H1 (cell line): Measurements from ENCODE around the gene SZT2. TPM values are rescaled to one million over a fixed set of nuclear protein-coding genes. Genes with fewer than 3 reads are reported as not detected.

Source experiments
- CTCF ChIA-PET: fragments of 300-600 bp; sonication (Branson Sonifier 250); formaldehyde crosslinking; loops from one replicate; lab custom pipeline; 2021; ENCODE audit not compliant: partially characterized antibody; lab: Charles Lee
- POLR2A ChIA-PET: fragments of 300-600 bp; sonication (Branson Sonifier 250); formaldehyde crosslinking; loops from one replicate; lab custom pipeline; 2021; ENCODE audit warnings: inconsistent platforms; ENCODE audit not compliant: partially characterized antibody; lab: Charles Lee
- DNase-seq, 2 experiments: peaks; one replicate each; pipeline versions ENCODE4 v3.0.0 to v3.0.0-alpha.2; 2010 to 2022; ENCODE audit warnings: low spot score in 2 of 2, low read depth in 1 of 2, mixed read lengths in 1 of 2
- FAIRE-seq: peaks from 2 replicates; lab custom pipeline; 2011; peaks lifted over from hg19 to GRCh38; lab: Jason Lieb, UNC
- H2AFZ ChIP-seq: 2 replicates; pipeline ENCODE4 v1.8.1; 2012; ENCODE audit warnings: low read length, inconsistent platforms
- H2AK5ac ChIP-seq: 2 replicates; pipeline ENCODE4 v1.6.1; 2013; ENCODE audit warnings: low read depth, low read length
- H2BK120ac ChIP-seq: replicated peaks from 2 replicates; pipeline ENCODE3; 2013; ENCODE audit warnings: low read depth, low read length, inconsistent platforms
- H2BK12ac ChIP-seq: 2 replicates; pipeline ENCODE4 v1.6.1; 2013; ENCODE audit warnings: low read depth, low read length
- H2BK15ac ChIP-seq: 2 replicates; pipeline ENCODE4 v1.6.1; 2013; ENCODE audit warnings: low read length
- H2BK20ac ChIP-seq: 2 replicates; pipeline ENCODE4 v1.6.1; 2013; ENCODE audit warnings: low read length
- H2BK5ac ChIP-seq: 2 replicates; pipeline ENCODE4 v1.6.1; 2013; ENCODE audit warnings: low read depth, low read length
- H3K14ac ChIP-seq: 2 replicates; pipeline ENCODE4 v1.6.1; 2013; ENCODE audit warnings: inconsistent platforms; ENCODE audit not compliant: insufficient read length
- H3K18ac ChIP-seq: 2 replicates; pipeline ENCODE4 v1.6.1; 2013; ENCODE audit warnings: low read length; ENCODE audit errors: extremely low read depth
- H3K23ac ChIP-seq: 2 replicates; pipeline ENCODE4 v1.6.1; 2013; ENCODE audit warnings: inconsistent platforms; ENCODE audit not compliant: insufficient read length
- H3K23me2 ChIP-seq: 2 replicates; pipeline ENCODE4 v1.6.1; 2013; ENCODE audit warnings: low read depth, low read length
- H3K27ac ChIP-seq: 2 replicates; pipeline ENCODE4 v1.6.1; 2011; ENCODE audit warnings: low read depth, low read length, inconsistent platforms
- H3K27me3 ChIP-seq, 4 experiments: replicated peaks in 1 of 4; 1 replicate in 1 of 4; 2 replicates in 3 of 4; pipeline versions ENCODE4 v1.6.1 to v1.8.1; 2011 to 2013; ENCODE audit warnings: low read length in 3 of 4, mild to moderate bottlenecking in 3 of 4, inconsistent platforms in 2 of 4, mixed read lengths in 2 of 4, moderate library complexity in 1 of 4; ENCODE audit not compliant: control insufficient read depth in 3 of 4, insufficient read depth in 3 of 4; ENCODE audit errors: extremely low read depth in 1 of 4
- H3K36me3 ChIP-seq, 4 experiments: 2 replicates each; pipeline versions ENCODE4 v1.6.1 to v1.8.1; 2011 to 2013; ENCODE audit warnings: mild to moderate bottlenecking in 4 of 4, low read length in 3 of 4, moderate library complexity in 2 of 4, control low read depth in 1 of 4, inconsistent platforms in 1 of 4; ENCODE audit not compliant: insufficient read depth in 4 of 4, control insufficient read depth in 2 of 4
- H3K4ac ChIP-seq: replicated peaks from 2 replicates; pipeline ENCODE3; 2013; ENCODE audit warnings: low read length, low read depth, mixed read lengths, inconsistent platforms; ENCODE audit not compliant: insufficient read length
- H3K4me1 ChIP-seq, 4 experiments: replicated peaks in 1 of 4; 1 replicate in 1 of 4; 2 replicates in 3 of 4; pipeline versions ENCODE4 v1.6.1 to v1.8.1; 2011 to 2013; ENCODE audit warnings: low read length in 3 of 4, inconsistent platforms in 2 of 4, mixed read lengths in 1 of 4; ENCODE audit not compliant: insufficient read depth in 4 of 4, control insufficient read depth in 3 of 4
- H3K4me2 ChIP-seq, 2 experiments: 2 replicates each; pipeline versions ENCODE4 v1.6.1 to v1.8.1; 2011 to 2013; ENCODE audit warnings: low read depth in 2 of 2, low read length in 2 of 2, control low read depth in 1 of 2, inconsistent platforms in 1 of 2, mild to moderate bottlenecking in 1 of 2; ENCODE audit not compliant: insufficient read depth in 1 of 2
- H3K4me3 ChIP-seq, 4 experiments: fragments of 200-600, 300-600 bp in 1 of 4; sonication (generic), shearing (Covaris generic), sonication (Bioruptor Twin) in 1 of 4; 2 replicates each; pipeline versions ENCODE4 v1.5.1 to v1.8.1; 2011 to 2016; ENCODE audit warnings: low read length in 4 of 4, low read depth in 3 of 4, control low read depth in 2 of 4, inconsistent platforms in 2 of 4, mild to moderate bottlenecking in 2 of 4, mixed read lengths in 1 of 4, moderate library complexity in 1 of 4; ENCODE audit not compliant: insufficient read depth in 2 of 4; ENCODE audit errors: extremely low read depth in 1 of 4
- H3K56ac ChIP-seq: replicated peaks from 2 replicates; pipeline ENCODE3; 2013; ENCODE audit warnings: low read depth, mild to moderate bottlenecking, mixed read lengths, low read length, inconsistent platforms; ENCODE audit not compliant: insufficient read length
- H3K79me1 ChIP-seq: 2 replicates; pipeline ENCODE4 v1.6.1; 2013; ENCODE audit warnings: low read depth, low read length, control low read depth
- H3K79me2 ChIP-seq, 2 experiments: 2 replicates each; pipeline versions ENCODE4 v1.6.1 to v1.8.1; 2012 to 2013; ENCODE audit warnings: low read length in 2 of 2, mild to moderate bottlenecking in 2 of 2, inconsistent platforms in 1 of 2; ENCODE audit not compliant: insufficient read depth in 2 of 2, control insufficient read depth in 1 of 2
- H3K9ac ChIP-seq, 4 experiments: replicated peaks in 1 of 4; 1 replicate in 1 of 4; 2 replicates in 3 of 4; pipeline versions ENCODE4 v1.6.1 to v1.8.1; 2011 to 2013; ENCODE audit warnings: low read depth in 3 of 4, low read length in 3 of 4, control low read depth in 2 of 4, mild to moderate bottlenecking in 2 of 4, moderate library complexity in 2 of 4, inconsistent platforms in 1 of 4; ENCODE audit errors: extremely low read depth in 1 of 4
- H3K9me3 ChIP-seq, 2 experiments: 2 replicates each; pipeline versions ENCODE4 v1.6.1 to v1.8.1; 2012 to 2013; ENCODE audit warnings: mild to moderate bottlenecking in 2 of 2, moderate library complexity in 2 of 2, control low read depth in 1 of 2, inconsistent platforms in 1 of 2, low read depth in 1 of 2, low read length in 1 of 2, mixed read lengths in 1 of 2; ENCODE audit not compliant: insufficient read depth in 2 of 2
- H4K20me1 ChIP-seq, 2 experiments: replicated peaks in 1 of 2; 2 replicates each; pipeline versions ENCODE3 to v1.8.1; 2011 to 2013; ENCODE audit warnings: inconsistent platforms in 2 of 2, low read length in 2 of 2, mild to moderate bottlenecking in 1 of 2; ENCODE audit not compliant: insufficient read depth in 2 of 2, control insufficient read depth in 1 of 2
- H4K5ac ChIP-seq: 2 replicates; pipeline ENCODE4 v1.6.1; 2013; ENCODE audit warnings: low read length, low read depth, mixed read lengths, inconsistent platforms; ENCODE audit not compliant: insufficient read length
- H4K8ac ChIP-seq: 2 replicates; pipeline ENCODE4 v1.8.0; 2013; ENCODE audit warnings: mild to moderate bottlenecking, moderate library complexity, low read length, inconsistent platforms; ENCODE audit not compliant: insufficient read depth; ENCODE audit errors: extremely low read depth
- H4K91ac ChIP-seq: replicated peaks from 2 replicates; pipeline ENCODE3; 2013; ENCODE audit warnings: low read length, mixed read lengths, inconsistent platforms; ENCODE audit not compliant: insufficient read length
- BCL11A ChIP-seq, 2 experiments: IDR thresholded peaks; one replicate each; pipeline ENCODE4 v1.6.1; 2011; ENCODE audit warnings: low read depth in 2 of 2, low read length in 2 of 2, mild to moderate bottlenecking in 2 of 2
- BRCA1 ChIP-seq: IDR thresholded peaks from 2 replicates; pipeline ENCODE4 v1.6.1; 2012; ENCODE audit warnings: low read depth, low read length, improper control_type of control experiment
- GTF2F1 ChIP-seq: IDR thresholded peaks from 2 replicates; pipeline ENCODE4 v1.6.1; 2012; ENCODE audit warnings: low read depth, low read length, improper control_type of control experiment, borderline replicate concordance
- HDAC6 ChIP-seq: IDR thresholded peaks from one replicate; pipeline ENCODE4 v1.7.1; 2012; ENCODE audit warnings: low read depth, mild to moderate bottlenecking, inconsistent platforms, low read length, moderate library complexity
- JUND ChIP-seq: IDR thresholded peaks from 2 replicates; pipeline ENCODE4 v1.6.1; 2011; ENCODE audit warnings: mild to moderate bottlenecking, improper control_type of control experiment, low read length
- KDM1A ChIP-seq: fragments of 200-600, 300-600 bp; sonication (generic); IDR thresholded peaks from 2 replicates; pipeline ENCODE4 v1.7.1; 2016; ENCODE audit warnings: mild to moderate bottlenecking, low read length, borderline replicate concordance
- NRF1 ChIP-seq: IDR thresholded peaks from 2 replicates; pipeline ENCODE4 v1.6.1; 2011; ENCODE audit warnings: mild to moderate bottlenecking, low read depth, low read length, improper control_type of control experiment
- RAD21 ChIP-seq, 2 experiments: IDR thresholded peaks in 1 of 2; conservative IDR thresholded peaks in 1 of 2; 2 replicates each; pipeline ENCODE4 v1.6.1; 2011; ENCODE audit warnings: low read depth in 2 of 2, low read length in 2 of 2, improper control_type of control experiment in 1 of 2, inconsistent platforms in 1 of 2, mild to moderate bottlenecking in 1 of 2, moderate library complexity in 1 of 2
- SIN3A ChIP-seq, 2 experiments: IDR thresholded peaks in 1 of 2; conservative IDR thresholded peaks in 1 of 2; 2 replicates each; pipeline ENCODE4 v1.6.1; 2011 to 2012; ENCODE audit warnings: low read length in 2 of 2, improper control_type of control experiment in 1 of 2, low read depth in 1 of 2, mild to moderate bottlenecking in 1 of 2
- SP1 ChIP-seq: IDR thresholded peaks from 2 replicates; pipeline ENCODE4 v1.6.1; 2011; ENCODE audit warnings: low read depth, low read length
- SP2 ChIP-seq: IDR thresholded peaks from 2 replicates; pipeline ENCODE4 v1.6.1; 2012; ENCODE audit warnings: mild to moderate bottlenecking, low read length, inconsistent platforms
- SRF ChIP-seq: IDR thresholded peaks from 2 replicates; pipeline ENCODE4 v1.6.1; 2011; ENCODE audit warnings: mild to moderate bottlenecking, low read depth, low read length, moderate library complexity
- TBP ChIP-seq: IDR thresholded peaks from 2 replicates; pipeline ENCODE4 v1.6.1; 2011; ENCODE audit warnings: low read depth, low read length, improper control_type of control experiment
- TEAD4 ChIP-seq: IDR thresholded peaks from 2 replicates; pipeline ENCODE4 v1.6.1; 2012; ENCODE audit warnings: low read depth, low read length, inconsistent platforms, mixed read lengths
- WGBS, 2 experiments: shearing (Covaris generic) in 1 of 2; methylation state at CpG; one replicate each; pipeline versions ENCODE4 v1.1.6 to v1.1.7; 2013 to 2015; ENCODE audit warnings: low lambda C conversion rate in 2 of 2, mixed read lengths in 2 of 2, inconsistent platforms in 1 of 2, low coverage in 1 of 2, missing lambda C conversion rate in 1 of 2; ENCODE audit not compliant: insufficient replicate concordance in 2 of 2, insufficient coverage in 1 of 2, insufficient read length in 1 of 2; ENCODE audit errors: extremely low coverage in 1 of 2, missing lambda C conversion rate in 1 of 2; 5-methylcytosine and 5-hydroxymethylcytosine counted together
- polyA plus RNA-seq, 7 experiments: library from polyadenylated mRNA; depleted of rRNA in 3 of 7; stranded (reverse) in 5 of 7; unstranded in 2 of 7; fragments of >200 nt in 5 of 7; fragments of 200-250 nt in 2 of 7; gene quantifications; 1 replicate in 5 of 7; 2 replicates in 1 of 7; 4 replicates in 1 of 7; pipeline versions ENCODE4 v1.2.1 to v1.2.3, GENCODE V29; 2011 to 2013; ENCODE audit warnings: missing spikeins in 2 of 7, mixed read lengths in 2 of 7
- total RNA-seq: library from RNA; stranded (reverse); fragmentation: NEBNext Ultra II Directional; extraction: Animal tissue kit (Norgen Biotek cat#: 25700); gene quantifications from 2 replicates; pipeline ENCODE4 v1.2.1, GENCODE V29; 2021

The SZT2 gene
- total and polyA plus RNA-seq, 2 of the 8 experiments (the other 6 are each of a cell fraction or from before 2014, with no cell fraction given), result 4.7 to 12.9 TPM

- Histone ChIP-seq H2BK12ac (no peak overlapping the region), H2BK120ac (no peak overlapping the region), H3K4me2 (no peak overlapping the region), H3K56ac (no peak overlapping the region), H4K20me1 (peaks cover 0 to 10% of the 10 kb centered on the region in 2 experiments), H3K4ac (no peak overlapping the region), H4K5ac (no peak overlapping the region), H3K4me1 (peaks cover 3 to 6% (median 4%) of the 10 kb centered on the region in 4 experiments; a peak in 5 of 7 replicates), H3K79me2 (no peaks in the 10 kb centered on the region), H2BK15ac (no peak overlapping the region), H3K79me1 (no peaks in the 10 kb centered on the region), H3K9ac (no peak overlapping the region), H2AK5ac (no peak overlapping the region), H4K91ac (no peak overlapping the region), H3K18ac (no peak overlapping the region), H4K8ac (no peak overlapping the region), H3K4me3 (no peak overlapping the region), H3K23ac (no peak overlapping the region), H3K9me3 (no peaks in the 10 kb centered on the region), H2BK5ac (no peak overlapping the region), H2BK20ac (no peak overlapping the region; the same call in 1 of the 2 replicates), H2AFZ (no peak overlapping the region), H3K14ac (no peak overlapping the region), H3K27me3 (no peaks in the 10 kb centered on the region; a peak in 1 of 7 replicates), H3K23me2 (peaks cover 10% of the 10 kb centered on the region; the same call in 1 of the 2 replicates), H3K27ac (no peak overlapping the region), H3K36me3 (peaks cover 11 to 41% (median 21%) of the 10 kb centered on the region in 4 experiments; a peak in 6 of 8 replicates)
- DNase-seq (no peak), FAIRE-seq (no peak)
- ChIA-PET POLR2A (interaction anchor here (0.7 to 1.2 kb wide), 2 partner anchors 9 to 120 kb away, joined by 3 to 4 read pairs; no protein-coding TSS in a partner anchor), CTCF (interaction anchor here (1.2 kb wide), 1 partner anchor 15 kb away, joined by 3 read pairs; no protein-coding TSS in a partner anchor)
- WGBS, 2 experiments, result 86% methylated on average over 5 of the region's 5 CpGs; no CpG with 5 or more reads in 1 of the 2 experiments
- no peak for TF ChIP-seq SIN3A (conservative IDR thresholded peaks at IDR 0.05 in 1 of 2, IDR thresholded peaks at IDR 0.05 in 1 of 2; ENCODE audit: low read depth in 1 of 2, low read length in 2 of 2)
- TF ChIP-seq GTF2F1, result no peak
- no peak for TF ChIP-seq BRCA1
- no peak for TF ChIP-seq TBP
- TF ChIP-seq NRF1, result no peak
- no peak for TF ChIP-seq RAD21 (IDR thresholded peaks at IDR 0.05 in 1 of 2, conservative IDR thresholded peaks at IDR 0.05 in 1 of 2; ENCODE audit: low read depth in 2 of 2, low read length in 2 of 2)
- TF ChIP-seq JUND, result no peak
- TF ChIP-seq BCL11A (IDR thresholded peaks at IDR 0.05; ENCODE audit: low read depth in 2 of 2, low read length in 2 of 2), result no peak
- no peak for TF ChIP-seq HDAC6
- TF ChIP-seq TEAD4, result no peak
- no peak for TF ChIP-seq SP1
- no peak for TF ChIP-seq SRF
- no peak for TF ChIP-seq KDM1A
- TF ChIP-seq SP2, result no peak
Measured at GRCh38 chr1:43449708-43450069, 60.0 kb downstream of the SZT2 start.
